22Rv1 (cell line): ENCODE results near the gene UBE3A.

ENCODE experiments used
- CTCF ChIP-seq: fragments of 450-650 bp; IDR thresholded peaks from 2 replicates; pipeline ENCODE4 v1.5.1; 2017; ENCODE audit warnings: mild to moderate bottlenecking
- ZFX ChIP-seq: fragments of 450-650 bp; IDR thresholded peaks from 2 replicates; pipeline ENCODE4 v1.6.1; 2017; ENCODE audit warnings: antibody characterized with exemption, borderline replicate concordance

- TF ChIP-seq CTCF (no peak), ZFX (no peak)
These were observed 66.5 kb downstream of the UBE3A start for GRCh38 chr15:25372298-25372697.
